H9 (cell line): ENCODE measurements around the gene HMGCS1. TPM values are rescaled to one million over a fixed set of nuclear protein-coding genes. Genes with fewer than 3 reads are reported as not detected.
A peak's percentile ranks its signal among the peaks of the same experiment; 100 is the strongest.

ENCODE experiments used
- DNase-seq: peaks from one replicate; pipeline ENCODE4 v3.0.0-alpha.2; 2017
- H2AFZ ChIP-seq: one replicate; pipeline ENCODE4 v1.6.1; 2013; ENCODE audit warnings: mild to moderate bottlenecking, low read length, control low read depth, moderate library complexity
- H2AK5ac ChIP-seq: 2 replicates; pipeline ENCODE4 v1.6.1; 2013; ENCODE audit warnings: low read length, control low read depth, mixed read lengths; ENCODE audit not compliant: insufficient read length
- H2BK120ac ChIP-seq: one replicate; pipeline ENCODE4 v1.6.1; 2013; ENCODE audit warnings: low read depth, mild to moderate bottlenecking, low read length, control low read depth, inconsistent platforms; ENCODE audit not compliant: poor library complexity, severe bottlenecking
- H2BK12ac ChIP-seq: 2 replicates; pipeline ENCODE4 v1.6.1; 2013; ENCODE audit warnings: low read length, control low read depth, mixed read lengths, low read depth; ENCODE audit not compliant: insufficient read length
- H2BK15ac ChIP-seq: 2 replicates; pipeline ENCODE4 v1.6.1; 2013; ENCODE audit warnings: low read depth, low read length, control low read depth
- H2BK20ac ChIP-seq: one replicate; pipeline ENCODE4 v1.6.1; 2013; ENCODE audit warnings: low read depth, mild to moderate bottlenecking, low read length, control low read depth, inconsistent platforms; ENCODE audit not compliant: poor library complexity, severe bottlenecking
- H2BK5ac ChIP-seq: 2 replicates; pipeline ENCODE4 v1.6.1; 2013; ENCODE audit warnings: low read length, control low read depth, mixed read lengths; ENCODE audit not compliant: insufficient read length
- H3K14ac ChIP-seq: 2 replicates; pipeline ENCODE4 v1.6.1; 2013; ENCODE audit warnings: low read length, control low read depth; ENCODE audit not compliant: insufficient read depth
- H3K18ac ChIP-seq: 2 replicates; pipeline ENCODE4 v1.6.1; 2013; ENCODE audit warnings: low read depth, mild to moderate bottlenecking, mixed read lengths, low read length, control low read depth; ENCODE audit not compliant: insufficient read length
- H3K23ac ChIP-seq: 2 replicates; pipeline ENCODE4 v1.6.1; 2013; ENCODE audit warnings: low read length, control low read depth, mixed read lengths, low read depth; ENCODE audit not compliant: insufficient read length
- H3K23me2 ChIP-seq: 2 replicates; pipeline ENCODE4 v1.6.1; 2013; ENCODE audit warnings: low read depth, mild to moderate bottlenecking, mixed read lengths, low read length, control low read depth; ENCODE audit not compliant: insufficient read length, poor library complexity, severe bottlenecking
- H3K27ac ChIP-seq: 2 replicates; pipeline ENCODE4 v1.5.1; 2013; ENCODE audit warnings: low read length, control low read depth, mixed read lengths, low read depth; ENCODE audit not compliant: insufficient read length
- H3K27me3 ChIP-seq: 2 replicates; pipeline ENCODE4 v1.6.1; 2013; ENCODE audit warnings: low read length, control low read depth, inconsistent platforms; ENCODE audit not compliant: insufficient read depth
- H3K4ac ChIP-seq: 2 replicates; pipeline ENCODE4 v1.6.1; 2013; ENCODE audit warnings: low read depth, mild to moderate bottlenecking, control low read depth, inconsistent platforms, low read length, moderate library complexity
- H3K4me1 ChIP-seq: 2 replicates; pipeline ENCODE4 v1.6.1; 2013; ENCODE audit warnings: low read length, control low read depth, inconsistent platforms; ENCODE audit not compliant: insufficient read depth
- H3K4me2 ChIP-seq: 2 replicates; pipeline ENCODE4 v1.6.1; 2013; ENCODE audit warnings: low read length, control low read depth, mixed read lengths; ENCODE audit not compliant: insufficient read length, insufficient read depth
- H3K56ac ChIP-seq: 2 replicates; pipeline ENCODE4 v1.6.1; 2013; ENCODE audit warnings: low read depth, mild to moderate bottlenecking, mixed read lengths, low read length, control low read depth; ENCODE audit not compliant: insufficient read length
- H3K79me1 ChIP-seq: 2 replicates; pipeline ENCODE4 v1.6.1; 2013; ENCODE audit warnings: low read depth, mild to moderate bottlenecking, moderate library complexity, low read length, control low read depth, inconsistent platforms; ENCODE audit not compliant: insufficient read depth, poor library complexity, severe bottlenecking
- H3K79me2 ChIP-seq: 2 replicates; pipeline ENCODE4 v1.6.1; 2013; ENCODE audit warnings: low read length, control low read depth, inconsistent platforms; ENCODE audit not compliant: insufficient read depth
- H3K9ac ChIP-seq: 2 replicates; pipeline ENCODE4 v1.6.1; 2013; ENCODE audit warnings: low read length, control low read depth, mixed read lengths; ENCODE audit not compliant: insufficient read length; ENCODE audit errors: extremely low read depth
- H3K9me3 ChIP-seq: one replicate; pipeline ENCODE4 v1.6.1; 2013; ENCODE audit warnings: low read depth, low read length, inconsistent platforms; ENCODE audit not compliant: control insufficient read depth
- H3T11ph ChIP-seq: one replicate; pipeline ENCODE4 v1.6.1; 2013; ENCODE audit warnings: mild to moderate bottlenecking, low read length, control low read depth, inconsistent platforms
- H4K20me1 ChIP-seq: one replicate; pipeline ENCODE4 v1.6.1; 2013; ENCODE audit not compliant: control insufficient read depth, insufficient read length, insufficient read depth
- H4K5ac ChIP-seq: 2 replicates; pipeline ENCODE4 v1.6.1; 2013; ENCODE audit warnings: low read depth, mild to moderate bottlenecking, mixed read lengths, low read length, control low read depth; ENCODE audit not compliant: insufficient read length
- H4K8ac ChIP-seq: replicated peaks from 2 replicates; pipeline ENCODE4 v1.6.1; 2013; ENCODE audit warnings: low read length, control low read depth, mixed read lengths, low read depth; ENCODE audit not compliant: insufficient read length
- H4K91ac ChIP-seq: 2 replicates; pipeline ENCODE4 v1.6.1; 2013; ENCODE audit warnings: low read depth, mild to moderate bottlenecking, moderate library complexity, mixed read lengths, low read length, control low read depth; ENCODE audit not compliant: insufficient read length
- H3K27ac Mint-ChIP-seq, 3 experiments: 2 replicates in 2 of 3; 3 replicates in 1 of 3; pipeline ENCODE4 v1.8.0; 2020 to 2021; ENCODE audit warnings: mixed read lengths in 3 of 3, mild to moderate bottlenecking in 1 of 3, moderate library complexity in 1 of 3
- H3K27me3 Mint-ChIP-seq: 2 replicates; pipeline ENCODE4 v1.8.0; 2021; ENCODE audit warnings: low read depth, mild to moderate bottlenecking, moderate library complexity, mixed read lengths
- H3K36me3 Mint-ChIP-seq, 3 experiments: 2 replicates in 2 of 3; 3 replicates in 1 of 3; pipeline ENCODE4 v1.8.0; 2020 to 2021; ENCODE audit warnings: low read depth in 3 of 3, mixed read lengths in 3 of 3; ENCODE audit not compliant: insufficient read depth in 1 of 3
- H3K4me1 Mint-ChIP-seq, 2 experiments: 2 replicates each; pipeline ENCODE4 v1.8.0; 2020; ENCODE audit warnings: mixed read lengths in 2 of 2
- H3K4me3 Mint-ChIP-seq, 2 experiments: 2 replicates in 1 of 2; 3 replicates in 1 of 2; pipeline ENCODE4 v1.8.0; 2020 to 2021; ENCODE audit warnings: mild to moderate bottlenecking in 2 of 2, mixed read lengths in 2 of 2, moderate library complexity in 1 of 2
- H3K9me3 Mint-ChIP-seq, 2 experiments: 2 replicates in 1 of 2; 3 replicates in 1 of 2; pipeline ENCODE4 v1.8.0; 2020; ENCODE audit warnings: mild to moderate bottlenecking in 2 of 2, mixed read lengths in 2 of 2, moderate library complexity in 1 of 2
- WGBS: extraction: QIAGEN DNeasy Blood & Tissue Kit; methylation state at CpG from one replicate; pipeline ENCODE4 v1.1.7; 2013; ENCODE audit warnings: missing lambda C conversion rate, low lambda C conversion rate, mixed read lengths; ENCODE audit not compliant: insufficient read length; ENCODE audit errors: extremely low coverage; 5-methylcytosine and 5-hydroxymethylcytosine counted together
- total RNA-seq: library from RNA; stranded (reverse); gene quantifications from 2 replicates; pipeline ENCODE4 v1.2.1, GENCODE V29; 2021
- TF ChIP-seq, protein P1 (sequence below): fragments of 200-600 bp; sonication (generic); conservative IDR thresholded peaks from 3 replicates; pipeline ENCODE4 v1.8.0; 2021; ENCODE audit warnings: antibody characterized with exemption, mild to moderate bottlenecking

HMGCS1 gene
- total RNA-seq, 1 experiment from 2014 or later = 147 TPM

DNA sequence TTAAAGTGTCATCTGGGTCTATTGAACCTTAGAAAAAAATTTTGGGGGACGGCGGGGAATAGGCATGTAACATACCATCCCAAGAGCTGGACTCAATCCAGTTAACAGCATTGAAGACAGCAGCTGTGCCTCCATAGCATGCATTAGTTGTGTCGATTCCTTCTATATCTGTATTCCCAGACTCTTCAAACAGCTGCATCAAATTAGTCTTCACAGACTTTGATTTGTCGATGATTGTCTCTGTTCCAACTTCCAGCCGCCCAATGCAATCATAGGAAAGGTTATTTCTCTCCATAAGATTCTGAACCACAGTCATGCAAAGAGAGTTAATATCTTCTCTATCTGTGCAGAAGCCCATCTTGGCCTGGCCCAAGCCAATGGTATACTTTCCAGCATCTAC, 14.8 kb downstream of the HMGCS1 start:
- no peak for DNase-seq
- Histone ChIP-seq H2BK12ac (no peak overlapping the region), H4K91ac (no peak overlapping the region), H4K20me1 (peaks cover 2% of the 10 kb centered on the region), H2BK20ac (no peak overlapping the region), H3K9ac (no peak overlapping the region), H2BK15ac (no peak overlapping the region), H3K14ac (no peak overlapping the region), H2BK5ac (no peak overlapping the region), H3K79me1 (peaks cover 6% of the 10 kb centered on the region), H3K4me2 (no peak overlapping the region), H2AFZ (no peak overlapping the region), H3T11ph (no peak overlapping the region), H3K18ac (no peak overlapping the region), H2AK5ac (no peak overlapping the region), H3K27me3 (no peaks in the 10 kb centered on the region; the same call in 1 of the 2 replicates), H3K9me3 (no peaks in the 10 kb centered on the region), H3K56ac (no peak overlapping the region), H4K5ac (no peak overlapping the region), H3K23me2 (no peaks in the 10 kb centered on the region), H3K79me2 (peaks cover 34% of the 10 kb centered on the region), H3K23ac (no peak overlapping the region), H3K4me1 (0 out of 2 replicates have a peak, but pooled peaks cover 5% of the 10 kb centered on the region), H3K4ac (no peak overlapping the region), H4K8ac (no peak overlapping the region), H2BK120ac (no peak overlapping the region), H3K27ac (no peak overlapping the region)
- Mint-ChIP-seq H3K36me3 (peaks cover 56 to 67% (median 66%) of the 10 kb centered on the region in 3 experiments; a peak in 6 of 7 replicates), H3K27ac (peak overlapping the region in 1 of 3 experiments; percentile 60; a peak in 1 of 7 replicates), H3K27me3 (no peaks in the 10 kb centered on the region), H3K4me1 (peaks cover 19 to 21% of the 10 kb centered on the region in 2 experiments), H3K9me3 (no peaks in the 10 kb centered on the region), H3K4me3 (no peak overlapping the region)
- WGBS = no CpG with 5 or more reads among the region's 5 CpGs
- TF ChIP-seq, protein P1, sequence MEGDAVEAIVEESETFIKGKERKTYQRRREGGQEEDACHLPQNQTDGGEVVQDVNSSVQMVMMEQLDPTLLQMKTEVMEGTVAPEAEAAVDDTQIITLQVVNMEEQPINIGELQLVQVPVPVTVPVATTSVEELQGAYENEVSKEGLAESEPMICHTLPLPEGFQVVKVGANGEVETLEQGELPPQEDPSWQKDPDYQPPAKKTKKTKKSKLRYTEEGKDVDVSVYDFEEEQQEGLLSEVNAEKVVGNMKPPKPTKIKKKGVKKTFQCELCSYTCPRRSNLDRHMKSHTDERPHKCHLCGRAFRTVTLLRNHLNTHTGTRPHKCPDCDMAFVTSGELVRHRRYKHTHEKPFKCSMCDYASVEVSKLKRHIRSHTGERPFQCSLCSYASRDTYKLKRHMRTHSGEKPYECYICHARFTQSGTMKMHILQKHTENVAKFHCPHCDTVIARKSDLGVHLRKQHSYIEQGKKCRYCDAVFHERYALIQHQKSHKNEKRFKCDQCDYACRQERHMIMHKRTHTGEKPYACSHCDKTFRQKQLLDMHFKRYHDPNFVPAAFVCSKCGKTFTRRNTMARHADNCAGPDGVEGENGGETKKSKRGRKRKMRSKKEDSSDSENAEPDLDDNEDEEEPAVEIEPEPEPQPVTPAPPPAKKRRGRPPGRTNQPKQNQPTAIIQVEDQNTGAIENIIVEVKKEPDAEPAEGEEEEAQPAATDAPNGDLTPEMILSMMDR = no peak
